Activated T-helper 1 cell treated with Interleukin-2 at 50 U/mL for 16 hours (primary cell): ENCODE measurements around the gene ZMIZ2.
"Not testable (repeated sequence)": the region's sequence is repeated elsewhere in the genome, so short reads cannot be mapped to it uniquely, and the experiment has no call there.

Source experiments
- DNase-seq: peaks from one replicate; pipeline ENCODE4 v3.0.0-alpha.2; 2020; ENCODE audit warnings: low read depth

Gene ZMIZ2, protein sequence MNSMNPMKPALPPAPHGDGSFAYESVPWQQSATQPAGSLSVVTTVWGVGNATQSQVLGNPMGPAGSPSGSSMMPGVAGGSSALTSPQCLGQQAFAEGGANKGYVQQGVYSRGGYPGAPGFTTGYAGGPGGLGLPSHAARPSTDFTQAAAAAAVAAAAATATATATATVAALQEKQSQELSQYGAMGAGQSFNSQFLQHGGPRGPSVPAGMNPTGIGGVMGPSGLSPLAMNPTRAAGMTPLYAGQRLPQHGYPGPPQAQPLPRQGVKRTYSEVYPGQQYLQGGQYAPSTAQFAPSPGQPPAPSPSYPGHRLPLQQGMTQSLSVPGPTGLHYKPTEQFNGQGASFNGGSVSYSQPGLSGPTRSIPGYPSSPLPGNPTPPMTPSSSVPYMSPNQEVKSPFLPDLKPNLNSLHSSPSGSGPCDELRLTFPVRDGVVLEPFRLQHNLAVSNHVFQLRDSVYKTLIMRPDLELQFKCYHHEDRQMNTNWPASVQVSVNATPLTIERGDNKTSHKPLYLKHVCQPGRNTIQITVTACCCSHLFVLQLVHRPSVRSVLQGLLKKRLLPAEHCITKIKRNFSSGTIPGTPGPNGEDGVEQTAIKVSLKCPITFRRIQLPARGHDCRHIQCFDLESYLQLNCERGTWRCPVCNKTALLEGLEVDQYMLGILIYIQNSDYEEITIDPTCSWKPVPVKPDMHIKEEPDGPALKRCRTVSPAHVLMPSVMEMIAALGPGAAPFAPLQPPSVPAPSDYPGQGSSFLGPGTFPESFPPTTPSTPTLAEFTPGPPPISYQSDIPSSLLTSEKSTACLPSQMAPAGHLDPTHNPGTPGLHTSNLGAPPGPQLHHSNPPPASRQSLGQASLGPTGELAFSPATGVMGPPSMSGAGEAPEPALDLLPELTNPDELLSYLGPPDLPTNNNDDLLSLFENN

GRCh38 chr7:44748045-44748947, at the start of gene ZMIZ2:
Gene ZMIZ2, plus strand, starts transcription at chr7:44748847. Its CDS starts 7,403 bp downstream, at chr7:44756250.
- DNase-seq = peak; percentile 89

GRCh38 chr7:44699598-44699997, 49.0 kb upstream of the ZMIZ2 start:
- not testable (repeated sequence) for DNase-seq

- DNase-seq = no peak
Measured at GRCh38 chr7:44700322-44700721, 48.3 kb upstream of the ZMIZ2 start.

GRCh38 chr7:44703391-44703790, 45.3 kb upstream of the ZMIZ2 start:
- not testable (repeated sequence) for DNase-seq

DNA sequence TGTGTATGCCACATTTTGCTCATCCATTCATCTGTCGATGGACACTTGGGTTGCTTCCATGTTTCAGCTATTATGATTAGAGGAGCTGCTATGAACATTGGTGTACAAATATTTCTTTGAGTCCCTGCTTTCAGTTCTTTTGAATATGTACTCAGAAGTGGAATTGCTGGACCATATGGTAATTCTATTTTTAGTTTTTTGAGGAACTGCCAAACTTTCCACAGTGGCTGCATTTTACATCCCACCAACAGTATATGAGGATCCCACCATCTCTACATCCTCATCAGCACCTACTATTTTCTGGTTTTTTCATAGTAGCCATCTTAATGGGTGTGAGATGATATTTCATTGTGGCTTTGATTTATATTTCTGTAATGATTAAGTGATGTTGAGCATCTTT, 44.7 kb upstream of the ZMIZ2 start:
- DNase-seq = no peak

GRCh38 chr7:44705434-44705833, 43.2 kb upstream of the ZMIZ2 start:
- DNase-seq = no peak

DNA sequence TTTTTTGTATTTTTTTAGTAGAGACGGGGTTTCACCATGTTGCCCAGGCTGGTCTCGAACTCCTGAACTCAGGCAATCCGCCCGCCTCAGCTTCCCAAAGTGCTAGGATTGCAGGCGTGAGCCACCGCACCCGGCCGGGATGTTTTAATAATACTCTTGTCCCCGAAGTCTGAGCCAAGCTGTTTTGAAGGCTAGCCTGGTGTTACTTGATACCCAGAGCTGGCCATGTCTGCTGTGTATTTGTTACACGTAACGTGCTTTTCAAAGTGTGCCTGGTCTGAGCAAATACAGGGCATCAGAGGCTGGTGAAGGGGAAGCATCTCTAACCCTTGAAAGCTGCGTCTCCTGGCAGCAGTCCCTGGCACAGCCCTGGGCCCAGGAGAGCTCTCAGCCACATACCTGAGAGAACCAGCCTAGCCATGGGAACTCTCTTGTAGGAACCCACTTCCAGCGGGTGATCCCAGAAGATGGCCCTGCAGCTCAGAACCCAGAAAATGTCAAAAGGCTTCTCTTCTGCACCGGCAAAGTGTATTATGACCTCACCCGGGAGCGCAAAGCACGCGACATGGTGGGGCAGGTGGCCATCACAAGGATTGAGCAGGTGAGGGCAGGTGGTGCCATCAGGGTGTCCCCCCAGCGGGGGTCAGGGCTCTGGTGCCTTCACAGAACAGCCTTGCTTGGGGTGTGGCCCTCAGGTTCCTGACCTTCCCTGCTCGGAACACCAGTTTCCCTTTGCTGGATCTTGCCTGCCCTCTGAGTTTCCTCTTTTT, 41.7 kb upstream of the ZMIZ2 start:
- no peak for DNase-seq

DNA sequence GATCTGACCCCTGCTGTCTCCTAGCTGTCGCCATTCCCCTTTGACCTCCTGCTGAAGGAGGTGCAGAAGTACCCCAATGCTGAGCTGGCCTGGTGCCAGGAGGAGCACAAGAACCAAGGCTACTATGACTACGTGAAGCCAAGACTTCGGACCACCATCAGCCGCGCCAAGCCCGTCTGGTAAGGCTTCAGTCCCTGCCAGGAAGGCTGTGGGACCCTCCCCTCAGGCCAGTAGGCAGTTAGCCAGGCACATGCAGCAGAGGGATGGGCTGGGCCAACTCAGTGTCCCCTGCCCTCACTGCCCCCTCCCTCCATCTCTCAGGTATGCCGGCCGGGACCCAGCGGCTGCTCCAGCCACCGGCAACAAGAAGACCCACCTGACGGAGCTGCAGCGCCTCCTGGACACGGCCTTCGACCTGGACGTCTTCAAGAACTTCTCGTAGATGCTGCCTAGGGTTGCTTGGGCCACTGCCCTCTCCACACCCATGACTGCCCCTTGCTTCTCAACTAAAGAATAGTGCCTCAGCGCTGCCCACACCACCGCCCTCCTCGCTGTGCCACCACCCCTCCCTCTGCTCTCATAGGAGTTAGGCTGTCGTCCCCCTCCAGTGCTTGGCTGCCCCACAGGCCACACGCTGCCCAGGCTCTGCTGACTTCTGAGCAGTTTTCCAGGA, 41.0 kb upstream of the ZMIZ2 start:
- DNase-seq = no peak

DNA sequence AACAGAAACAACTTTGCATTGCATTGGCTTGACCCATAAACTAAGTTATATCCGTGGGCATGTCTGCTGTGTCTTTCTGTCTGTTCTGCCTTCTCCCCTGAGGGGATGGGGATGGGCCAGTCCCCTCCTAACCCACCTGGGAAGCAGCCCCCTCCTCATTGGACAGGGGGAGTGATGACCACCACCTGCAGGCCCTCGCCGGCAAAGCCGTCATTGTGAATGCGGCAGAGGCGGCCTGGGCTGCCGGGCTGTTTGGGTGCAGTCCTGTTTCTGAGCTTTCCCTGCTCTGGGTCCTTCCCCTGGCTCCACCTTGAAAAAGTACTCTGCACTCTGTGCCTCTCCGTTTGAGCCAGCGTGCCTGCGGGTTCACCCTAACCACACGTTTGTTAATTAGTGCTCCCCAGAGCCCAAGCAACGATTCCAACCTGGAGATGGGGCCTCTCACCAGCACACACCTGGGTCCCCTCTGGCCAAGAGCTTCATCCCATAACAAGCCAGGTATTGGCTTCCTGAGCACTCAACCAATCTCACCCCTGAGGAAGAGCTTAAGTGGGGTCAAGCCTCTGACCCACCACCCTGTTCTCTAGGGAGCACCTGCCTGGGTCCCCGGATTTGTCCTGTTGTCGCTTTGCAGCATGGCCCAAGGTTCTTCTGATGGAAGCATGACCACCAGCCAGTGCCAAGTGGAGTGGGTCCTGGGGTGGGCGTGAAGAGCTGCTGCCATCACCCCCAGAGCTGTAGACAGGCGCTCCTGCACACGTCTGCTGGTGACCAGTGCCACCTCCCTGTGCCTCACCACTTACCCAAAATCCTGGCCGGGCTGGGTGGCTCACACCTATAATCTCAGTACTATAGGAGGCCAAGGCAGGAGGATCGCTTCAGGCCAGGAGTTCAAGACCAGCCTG, 39.4 kb upstream of the ZMIZ2 start:
- DNase-seq = no peak

GRCh38 chr7:44709945-44710596, 38.6 kb upstream of the ZMIZ2 start:
- no peak for DNase-seq

DNA sequence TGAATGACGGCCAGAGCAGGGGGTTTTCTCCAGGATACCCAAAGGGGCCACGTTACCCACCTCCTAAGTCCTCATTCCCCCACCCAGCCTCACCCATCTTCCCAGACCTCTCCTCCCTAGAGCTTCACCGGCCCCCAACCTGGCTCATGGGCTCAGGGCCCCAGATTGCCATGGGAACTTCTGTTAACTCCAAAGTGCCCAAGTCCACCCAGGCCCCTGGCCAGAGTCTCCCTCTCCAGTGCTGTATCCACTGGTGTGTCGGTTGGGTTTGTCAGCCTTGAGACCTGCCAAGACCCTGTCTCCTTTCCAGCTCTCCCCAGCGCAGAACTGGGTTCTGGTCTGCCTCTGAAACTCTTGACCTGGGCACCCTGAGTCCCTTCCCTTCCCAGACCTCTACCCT, 37.1 kb upstream of the ZMIZ2 start:
- DNase-seq = no peak

DNA sequence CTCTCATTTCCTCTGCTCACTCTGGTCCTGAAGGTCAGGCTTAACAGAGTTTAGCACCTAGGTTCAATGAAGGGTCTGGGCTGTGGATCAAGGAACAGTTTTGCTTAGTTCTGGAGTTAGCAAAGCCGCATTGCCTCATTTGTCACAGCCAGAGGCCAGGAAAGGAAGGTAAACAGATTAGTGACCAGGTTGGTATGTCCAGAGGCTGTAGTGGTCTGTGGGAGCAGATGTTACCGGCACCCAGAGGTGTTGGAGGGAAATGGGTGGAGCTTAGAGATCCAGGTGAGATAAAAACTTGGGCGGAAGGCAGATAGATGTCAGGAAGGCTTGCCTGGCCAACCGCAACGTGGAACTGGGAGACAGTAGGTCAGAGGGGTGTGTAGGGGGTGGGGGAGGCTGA, 36.6 kb upstream of the ZMIZ2 start:
- no peak for DNase-seq

- no peak for DNase-seq
Measured at GRCh38 chr7:44713141-44713540, 35.5 kb upstream of the ZMIZ2 start.

DNA sequence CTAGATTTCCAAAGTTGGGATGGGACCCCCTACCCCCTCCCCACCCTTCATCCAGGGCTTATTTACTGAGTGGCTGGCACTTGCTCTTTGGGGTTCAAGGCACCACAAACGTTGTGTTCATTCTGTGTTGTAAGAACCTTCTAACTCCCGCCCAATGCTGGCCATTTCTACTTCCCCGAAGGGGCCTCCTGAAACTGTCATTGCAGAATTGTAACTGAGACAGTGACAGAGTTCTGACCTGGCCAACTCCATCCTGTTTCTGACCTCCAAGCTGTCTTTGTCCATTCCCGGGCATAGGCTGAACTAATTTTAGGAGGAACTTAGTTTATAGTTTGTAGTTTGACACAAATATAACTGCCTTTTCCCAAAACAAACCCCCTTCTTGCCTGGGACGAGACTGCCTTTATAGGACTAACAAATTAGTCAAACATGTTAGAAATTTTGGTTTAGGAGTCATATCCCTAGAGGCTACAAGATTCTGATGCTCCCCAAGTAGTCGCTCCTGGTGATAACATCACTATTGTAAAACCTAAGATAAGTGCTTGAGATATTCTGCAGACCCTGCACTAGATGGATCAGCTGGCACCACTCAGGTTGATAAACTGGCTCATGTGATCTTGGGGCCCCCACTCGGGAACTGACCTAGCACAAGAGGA, 34.8 kb upstream of the ZMIZ2 start:
- DNase-seq = no peak

- DNase-seq = no peak
Measured at GRCh38 chr7:44716205-44716604, 32.4 kb upstream of the ZMIZ2 start.

GRCh38 chr7:44720301-44720700, 28.3 kb upstream of the ZMIZ2 start:
- no peak for DNase-seq

GRCh38 chr7:44724276-44724675, 24.4 kb upstream of the ZMIZ2 start:
- no peak for DNase-seq

DNA sequence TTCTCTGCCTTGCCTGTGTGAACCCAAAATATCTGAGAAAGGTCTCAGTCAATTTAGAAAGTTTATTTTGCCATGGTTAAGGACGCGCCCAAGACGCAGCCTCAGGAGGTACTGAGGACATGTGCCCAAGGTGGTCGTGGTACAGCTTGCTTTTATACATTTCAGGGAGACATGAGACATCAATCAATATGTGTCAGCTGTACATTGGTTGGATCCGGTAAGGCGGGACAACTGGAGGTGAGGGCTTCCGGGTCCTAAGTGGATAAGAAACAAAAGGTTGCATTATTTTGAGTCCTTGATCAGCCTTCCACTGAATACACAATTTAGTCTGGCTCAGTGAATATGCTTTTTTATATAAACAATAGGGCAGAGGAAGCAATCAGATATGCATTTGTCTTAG, 22.4 kb upstream of the ZMIZ2 start:
- DNase-seq = not testable (repeated sequence)
